Epithelial cell of umbilical artery (primary cell): ENCODE measurements around the gene AMER3. TPM values are rescaled to one million over a fixed set of nuclear protein-coding genes. Genes with fewer than 3 reads are reported as not detected.

Experiments used
- total RNA-seq: library from RNA; depleted of rRNA; stranded (reverse); fragments of >200 nt; gene quantifications from 2 replicates; pipeline ENCODE4 v1.2.3, GENCODE V29; 2014

AMER3 gene, protein sequence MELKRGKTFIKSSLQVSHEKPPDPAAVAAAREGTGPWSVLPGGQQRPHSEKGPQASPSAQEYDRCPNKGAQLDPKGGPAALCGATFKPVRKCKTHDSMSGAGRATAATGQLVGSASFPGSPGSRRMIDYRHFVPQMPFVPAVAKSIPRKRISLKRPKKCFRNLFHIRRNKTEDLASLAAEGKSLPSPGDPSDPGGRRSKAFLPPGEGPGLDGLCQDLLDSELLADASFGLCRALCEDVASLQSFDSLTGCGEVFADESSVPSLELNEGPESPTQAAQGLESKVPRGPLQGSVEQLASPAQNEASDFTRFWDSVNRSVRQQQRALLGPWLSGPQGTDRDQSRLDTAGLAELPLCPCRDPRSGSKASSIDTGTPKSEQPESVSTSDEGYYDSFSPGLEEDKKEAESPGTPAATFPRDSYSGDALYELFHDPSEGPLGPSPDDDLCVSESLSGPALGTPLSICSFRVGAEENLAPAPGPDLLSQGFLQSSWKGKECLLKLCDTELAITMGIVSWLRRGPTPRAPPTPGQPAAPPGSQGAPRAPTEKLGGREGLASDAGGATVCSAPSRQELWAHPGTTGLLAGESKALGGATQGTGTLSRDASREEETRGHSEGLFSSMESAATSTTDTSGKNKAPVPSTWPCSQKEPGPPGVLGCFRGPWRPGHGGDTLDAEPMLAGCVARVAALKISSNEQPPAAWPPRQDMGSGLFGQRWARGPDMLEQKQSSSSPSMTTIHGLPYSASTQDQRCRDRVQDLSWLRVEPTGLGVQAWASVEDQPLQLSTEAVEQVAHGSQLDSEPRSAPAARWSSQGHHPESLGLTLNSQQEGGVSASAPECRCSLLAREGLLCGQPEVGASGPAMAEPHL
- total RNA-seq, result not detected in 2 replicates

DNA sequence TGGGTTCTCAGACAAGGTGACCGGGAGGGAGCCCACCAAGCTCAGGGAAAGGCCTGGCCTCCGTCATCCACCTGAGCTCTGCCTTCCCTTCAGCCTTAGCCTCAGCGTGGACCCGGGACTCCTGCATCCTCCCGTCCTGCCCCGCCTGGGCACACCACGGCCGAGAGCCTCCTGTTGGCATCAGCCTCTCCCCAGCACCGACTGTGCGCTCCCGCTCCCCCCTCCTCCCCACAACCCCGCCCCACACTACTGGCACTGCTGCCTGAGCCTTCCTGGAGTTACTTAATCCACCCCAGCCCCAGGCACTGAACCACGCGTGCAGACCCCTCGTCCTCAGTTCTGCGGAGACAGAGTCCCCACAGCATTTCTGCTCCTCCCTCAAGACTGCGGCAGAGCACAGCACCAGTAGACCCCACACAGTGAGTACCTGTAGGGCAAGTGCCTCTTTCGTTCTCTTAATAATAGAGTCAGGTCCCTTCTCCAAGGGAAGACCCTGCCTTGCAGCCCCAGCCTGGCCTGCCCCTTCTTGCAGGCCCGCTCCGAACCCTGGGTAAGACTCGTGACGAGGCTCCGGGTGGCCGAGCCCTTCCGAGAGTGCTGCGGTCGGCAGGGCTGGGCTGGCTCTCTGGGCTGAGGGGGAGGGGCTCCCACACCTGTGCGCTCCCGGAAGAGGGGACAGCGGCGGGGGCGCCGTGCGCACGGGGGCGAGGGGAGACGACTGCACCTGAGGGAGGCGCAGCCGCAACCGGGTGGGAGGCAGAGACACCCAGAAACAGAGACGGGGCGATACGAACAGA lies at the start of gene AMER3:
AMER3 (plus strand) TSS at position 285 of the 797 bp plus-strand sequence. CDS start 6,533 bp downstream, outside the sequence.

DNA sequence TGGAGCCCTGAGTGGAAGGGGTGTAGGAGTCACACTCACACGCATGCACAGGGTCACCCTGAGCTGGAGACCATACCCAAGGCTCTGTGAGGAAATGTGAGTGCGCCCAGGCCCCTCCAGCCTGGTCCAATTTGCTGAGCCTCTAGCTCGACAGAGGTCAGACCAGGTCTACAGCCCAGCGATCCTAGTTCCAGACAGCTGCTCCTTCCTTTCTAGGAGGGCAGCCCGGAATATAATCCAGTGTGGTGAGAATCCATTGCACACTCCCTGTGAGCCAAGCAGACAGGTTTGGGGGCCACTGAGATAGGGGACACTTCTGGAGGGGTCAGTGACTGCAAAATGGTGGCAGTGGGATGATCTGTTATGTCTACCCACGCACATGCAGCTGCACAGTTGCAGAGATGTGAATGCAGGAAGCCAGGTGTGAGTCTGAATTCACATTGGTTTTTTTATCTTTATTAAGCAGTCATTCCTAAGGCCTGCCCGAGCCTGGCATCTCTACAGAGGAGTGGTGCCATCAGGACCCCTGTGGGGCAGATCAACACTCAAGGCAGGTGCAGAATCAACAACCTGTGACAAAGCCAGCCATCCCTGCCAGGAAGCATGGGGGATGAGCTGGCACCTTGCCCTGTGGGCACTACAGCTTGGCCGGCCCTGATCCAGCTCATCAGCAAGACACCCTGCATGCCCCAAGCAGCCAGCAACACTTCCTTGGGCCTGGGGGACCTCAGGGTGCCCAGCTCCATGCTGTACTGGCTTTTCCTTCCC lies 26.6 kb upstream of the AMER3 start, which contains the start of gene GPR148:
GPR148 (plus strand) TSS at position 522 of the 768 bp plus-strand sequence; CDS start at position 604, 82 bp downstream.

Other genes with a start within 250 kb of the AMER3 start
- under 0.01 TPM in 2 replicates for gene POTEI, start 246.2 kb upstream of the AMER3 start, total RNA-seq
- gene CFC1B, start 234.3 kb upstream of the AMER3 start, total RNA-seq, result not detected in 2 replicates
- gene CFC1, start 156.0 kb upstream of the AMER3 start, total RNA-seq, result not detected in 2 replicates
- gene POTEJ, start 144.1 kb upstream of the AMER3 start, total RNA-seq, result not detected in 2 replicates
- not detected in 2 replicates for gene GPR148, start 26.5 kb upstream of the AMER3 start, total RNA-seq
- gene ARHGEF4, start 81.4 kb downstream of the AMER3 start, total RNA-seq, result not detected in 2 replicates